ENCODE measurements around the gene ATP9A. TPM values are rescaled to one million over a fixed set of nuclear protein-coding genes. Genes with fewer than 3 reads are reported as not detected.

ATP9A gene
- total RNA-seq, 2 donors from 2014 or later = 19.5 to 23.4 TPM

- Histone ChIP-seq H3K9me3 (no peaks in the 10 kb centered on the region), H3K4me3 (no peak overlapping the region), H3K36me3 (no peaks in the 10 kb centered on the region), H3K4me1 (peaks cover 0 to 8% of the 10 kb centered on the region in 2 donors), H3K27ac (no peak overlapping the region), H3K27me3 (no peaks in the 10 kb centered on the region)
- TF ChIP-seq CTCF (IDR thresholded peaks at IDR 0.05) = no peak
- no peak for DNase-seq (ENCODE audit: low spot score)
Measured at GRCh38 chr20:51547951-51548350, 220.2 kb downstream of the ATP9A start.

Other genes starting within 250 kb of the ATP9A start
- 10 to 100 TPM in 1 of 2 donors, 1 to 10 TPM in 1; 8.6 to 12.5 TPM for gene NFATC2, start 225.7 kb downstream of the ATP9A start, total RNA-seq
- not detected for gene SALL4, start 34.1 kb upstream of the ATP9A start, total RNA-seq

Data from right atrium auricular region (tissue), 2 donors.